GM19239 (cell line): Measurements from ENCODE around the gene TMA16.
"Not testable (repeated sequence)": the region's sequence is repeated elsewhere in the genome, so short reads cannot be mapped to it uniquely, and the experiment has no call there.

Experiments used
- DNase-seq: peaks from one replicate; pipeline ENCODE4 v3.0.0; 2011; ENCODE audit warnings: low spot score; ENCODE audit not compliant: insufficient read length
- FAIRE-seq: peaks from 2 replicates; lab custom pipeline; 2011; peaks lifted over from hg19 to GRCh38; lab: Jason Lieb, UNC

TMA16 gene

DNA sequence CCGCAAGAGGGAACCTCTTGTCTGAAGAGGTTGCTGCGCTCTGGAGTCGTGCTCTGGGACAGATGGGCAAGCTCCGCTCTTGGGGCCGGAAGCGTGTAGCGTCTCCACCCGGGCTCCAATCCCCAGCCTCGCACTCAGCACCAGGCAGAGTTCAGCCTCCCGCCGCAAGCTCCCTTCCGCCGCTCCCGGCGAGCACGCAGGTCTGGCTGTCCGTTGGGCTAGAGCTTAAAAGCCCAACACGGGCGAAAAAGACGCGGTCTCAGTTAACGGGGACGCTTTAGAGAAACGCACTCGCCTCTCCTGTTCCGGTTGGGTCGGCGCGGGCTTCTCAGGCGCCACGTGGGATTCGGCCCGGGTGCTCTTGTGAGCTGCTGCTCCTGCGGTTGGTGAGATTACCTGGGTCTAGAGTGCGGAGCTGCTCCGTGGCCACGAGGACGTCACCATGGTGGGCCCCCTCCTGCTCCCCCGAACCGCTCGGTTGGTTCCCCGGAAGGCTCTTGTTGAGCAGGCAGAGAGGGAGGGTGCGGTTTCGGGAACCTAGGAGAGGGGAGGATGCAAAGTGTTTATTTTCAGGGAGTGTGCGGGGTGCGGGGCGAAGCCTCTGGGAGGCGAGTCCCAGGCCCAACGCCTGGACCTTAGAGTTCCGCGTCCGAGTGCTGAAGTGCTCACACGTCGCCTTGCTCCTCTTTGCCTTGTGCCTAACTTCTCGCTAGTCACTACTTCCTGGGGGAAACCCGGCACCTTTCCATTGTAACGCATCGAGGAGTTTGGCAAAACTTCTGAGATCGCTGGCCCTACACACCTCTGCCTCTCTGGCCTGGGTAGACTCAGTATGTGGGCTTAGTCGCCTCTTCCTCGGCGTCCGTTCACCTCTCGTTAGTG, at the start of gene TMA16:
Gene TMA16 (plus strand): TSS at position 331 of the 882 bp plus-strand sequence. CDS start 112 bp downstream, at position 443.
- peak; percentile 97 for FAIRE-seq
- peak; percentile 44 for DNase-seq

DNA sequence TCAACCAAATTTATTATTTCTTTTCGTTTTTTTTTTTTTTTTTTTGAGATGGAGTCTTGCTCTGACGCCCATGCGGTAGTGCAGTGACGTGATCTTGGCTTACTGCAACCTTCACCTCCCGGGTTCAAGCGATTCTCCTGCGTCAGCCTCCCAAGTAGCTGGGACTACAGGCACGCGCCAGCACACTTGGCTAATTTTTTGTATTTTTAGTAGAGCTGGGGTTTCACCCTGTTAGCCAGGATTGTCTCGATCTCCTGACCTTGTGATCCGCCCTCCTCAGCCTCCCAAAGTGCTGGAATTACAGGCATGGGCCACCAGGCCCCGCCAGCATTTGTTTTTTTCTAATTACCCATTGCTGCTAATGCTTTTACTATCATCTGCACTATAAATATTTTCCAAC, 47.5 kb upstream of the TMA16 start:
- not testable (repeated sequence) for FAIRE-seq, DNase-seq

DNA sequence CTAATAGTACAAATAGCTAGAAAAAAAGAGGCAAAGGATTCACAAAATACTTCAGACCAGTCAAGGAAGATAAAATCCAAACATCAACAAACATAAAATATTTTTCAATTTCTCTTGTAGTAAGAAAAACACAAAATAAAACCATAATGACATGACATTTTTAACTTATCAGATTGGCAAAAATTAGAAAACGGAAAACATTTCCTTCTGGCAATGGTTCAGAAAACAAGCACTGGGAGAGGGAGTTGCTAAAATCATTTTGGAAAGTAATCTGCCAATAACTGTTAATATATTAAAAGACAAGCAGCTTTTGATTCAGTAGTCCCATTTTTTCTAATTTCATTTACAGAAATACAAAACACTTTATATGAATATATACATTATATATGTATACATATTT, 47.0 kb upstream of the TMA16 start:
- FAIRE-seq, result no peak
- no peak for DNase-seq

DNA sequence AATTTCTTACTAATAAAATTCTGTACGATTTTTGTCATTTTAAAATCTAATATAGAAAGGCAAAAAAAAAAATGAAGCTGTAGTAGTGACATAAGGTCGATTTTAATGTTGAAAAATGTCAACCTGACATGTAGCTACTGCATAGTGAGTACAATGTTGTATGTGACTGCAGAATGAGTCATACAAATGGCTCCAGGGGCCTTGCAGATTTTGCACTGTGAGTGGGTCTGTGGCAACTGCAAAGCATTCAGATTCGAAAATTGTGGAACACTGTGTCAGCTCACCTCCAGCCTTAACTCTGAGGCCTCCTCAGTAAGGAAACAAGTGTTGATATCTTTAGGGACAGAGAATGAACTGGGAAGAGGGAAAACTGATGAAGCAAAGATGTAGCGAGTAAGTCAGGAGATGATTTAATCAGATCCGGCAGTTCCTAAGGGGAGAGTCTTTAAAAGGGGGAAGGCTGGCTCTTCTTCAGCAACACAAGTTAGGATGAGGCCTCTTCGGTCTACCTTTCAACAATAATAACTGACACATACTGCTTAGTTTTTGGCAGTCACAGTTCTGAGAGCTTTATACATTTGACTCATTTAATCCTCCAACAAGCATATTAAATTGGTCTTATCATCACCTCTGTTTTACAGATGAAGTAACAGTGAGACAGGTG, 45.8 kb upstream of the TMA16 start:
- DNase-seq, result no peak
- no peak for FAIRE-seq

DNA sequence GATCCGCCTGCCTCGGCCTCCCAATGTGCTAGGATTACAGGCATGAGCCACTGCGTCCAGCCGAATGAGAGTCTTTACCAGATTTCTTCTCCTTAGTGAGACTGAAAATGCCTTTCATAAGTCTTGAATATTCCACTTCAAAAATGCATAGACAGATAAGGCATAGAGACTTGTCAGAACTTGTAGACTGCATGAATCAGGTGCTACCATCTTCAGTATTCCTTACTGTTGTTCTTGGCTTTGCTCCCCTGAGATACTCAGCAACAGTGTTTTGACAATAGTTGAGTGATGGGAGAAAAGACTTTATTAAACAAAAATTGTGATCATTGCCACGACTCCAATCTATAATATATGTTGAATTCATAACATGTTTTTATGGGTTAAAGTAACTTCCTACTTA, 31.9 kb upstream of the TMA16 start:
- no peak for FAIRE-seq
- no peak for DNase-seq

DNA sequence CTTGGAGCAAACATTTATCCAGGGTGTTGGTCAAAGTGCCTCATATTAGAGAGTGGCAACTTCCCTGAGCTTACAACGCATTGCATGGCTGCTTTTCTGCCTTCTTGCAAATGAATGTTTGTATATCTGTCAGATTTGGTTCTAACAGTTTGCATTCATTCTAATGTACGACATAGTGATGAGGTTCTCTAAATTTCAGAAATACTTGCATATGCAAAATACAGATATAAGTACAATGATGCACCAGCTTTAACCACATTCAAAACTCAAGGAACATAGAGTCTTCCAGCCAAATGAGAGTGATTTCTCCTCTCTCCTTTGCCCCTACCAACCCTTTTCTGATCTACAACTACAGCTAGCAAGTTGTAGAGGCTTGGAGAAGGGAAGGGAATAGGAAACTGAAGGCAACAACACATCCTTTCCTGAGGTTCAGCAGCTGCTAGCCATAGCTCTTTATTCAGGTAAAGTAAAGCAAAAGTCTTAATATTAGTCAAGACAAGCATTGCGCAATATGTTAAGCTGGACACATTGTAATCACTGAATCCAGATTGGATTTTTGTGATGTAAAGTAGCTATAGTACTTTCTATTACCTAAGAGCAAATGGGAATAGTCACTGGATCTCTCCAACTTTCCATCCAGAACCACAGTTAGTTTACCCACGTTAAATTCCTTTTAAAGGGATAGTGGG, 27.3 kb upstream of the TMA16 start:
- no peak for FAIRE-seq
- DNase-seq, result no peak

DNA sequence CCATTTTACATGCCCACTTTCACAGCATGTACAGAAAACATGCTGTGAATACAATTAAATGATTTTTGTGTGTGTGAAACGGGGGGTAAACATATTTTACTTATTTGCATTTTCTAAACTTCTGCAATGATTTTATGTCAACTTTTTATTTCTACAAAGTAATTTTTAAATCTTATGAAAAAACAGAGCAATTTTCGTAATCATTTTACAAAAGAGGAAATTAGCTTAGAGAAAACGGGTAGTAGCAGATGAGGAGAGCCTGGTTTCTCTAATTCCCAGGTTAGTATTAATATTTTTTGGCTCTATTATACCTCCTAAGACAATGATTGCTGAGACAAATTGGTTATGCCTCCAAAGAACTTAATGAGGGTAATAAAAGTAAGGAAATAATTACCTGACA, 24.1 kb upstream of the TMA16 start:
- DNase-seq (no peak), FAIRE-seq (no peak)

DNA sequence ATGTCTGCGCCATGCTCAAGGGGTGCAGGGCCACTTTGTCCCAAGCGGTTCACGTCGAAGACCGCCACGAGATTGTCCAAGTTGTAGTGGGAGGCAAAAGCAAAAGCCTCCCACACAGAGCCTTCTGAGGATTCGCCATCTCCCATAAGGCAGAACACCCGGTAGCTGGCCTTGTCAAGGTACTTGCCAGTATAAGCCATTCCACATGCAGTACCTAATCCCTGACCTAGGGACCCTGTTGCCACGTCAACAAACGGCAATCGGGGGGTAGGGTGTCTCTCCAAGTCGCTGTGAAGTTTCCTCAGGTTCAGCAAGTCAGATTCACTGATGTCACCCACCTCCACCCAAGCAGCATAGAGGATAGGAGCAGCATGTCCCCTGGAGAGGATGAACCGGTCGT, 21.4 kb upstream of the TMA16 start:
- no peak for DNase-seq
- no peak for FAIRE-seq

DNA sequence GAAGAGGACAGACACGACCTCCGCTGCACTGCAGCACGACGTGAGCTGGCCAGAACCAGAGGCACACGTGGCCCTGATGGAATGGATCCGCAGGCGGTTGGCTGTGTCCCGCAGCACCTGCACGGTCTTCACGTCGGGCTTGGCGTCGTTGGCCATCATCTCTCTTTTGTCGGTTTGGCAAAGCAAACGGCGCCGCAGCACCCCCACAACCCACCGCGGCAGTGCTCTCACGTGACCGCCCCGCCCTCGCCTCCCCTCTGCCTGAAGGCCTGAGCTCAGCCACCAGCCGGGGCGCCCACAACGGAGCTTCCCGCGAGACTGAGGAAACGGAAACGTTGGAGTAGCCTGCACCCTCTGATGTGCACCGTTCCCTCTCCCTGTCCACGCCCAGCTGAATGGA, 20.9 kb upstream of the TMA16 start, which contains the start of gene TKTL2:
Gene TKTL2 (minus strand): TSS at position 179 of the 400 bp plus-strand sequence. CDS start 20 bp downstream, at position 159.
- DNase-seq (no peak), FAIRE-seq (no peak)

DNA sequence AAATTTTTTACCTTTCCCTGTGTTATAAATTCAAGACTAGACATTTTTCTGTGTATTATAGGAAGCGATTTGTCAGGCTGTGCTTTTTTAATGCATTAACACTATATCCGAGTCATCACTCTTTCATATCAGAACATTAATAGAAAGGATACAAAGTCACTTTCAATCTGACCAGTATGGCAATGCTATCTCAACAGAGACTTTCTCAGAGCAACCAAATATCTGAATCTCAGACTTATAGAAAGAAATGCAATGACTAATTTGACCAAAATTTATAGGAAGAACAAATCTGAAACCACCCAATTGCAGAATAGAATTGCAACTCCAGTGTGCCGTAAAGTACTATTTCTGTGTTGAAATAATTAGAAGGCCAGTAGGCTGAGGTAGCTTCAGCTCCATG, 20.5 kb upstream of the TMA16 start:
- DNase-seq (no peak), FAIRE-seq (no peak)

DNA sequence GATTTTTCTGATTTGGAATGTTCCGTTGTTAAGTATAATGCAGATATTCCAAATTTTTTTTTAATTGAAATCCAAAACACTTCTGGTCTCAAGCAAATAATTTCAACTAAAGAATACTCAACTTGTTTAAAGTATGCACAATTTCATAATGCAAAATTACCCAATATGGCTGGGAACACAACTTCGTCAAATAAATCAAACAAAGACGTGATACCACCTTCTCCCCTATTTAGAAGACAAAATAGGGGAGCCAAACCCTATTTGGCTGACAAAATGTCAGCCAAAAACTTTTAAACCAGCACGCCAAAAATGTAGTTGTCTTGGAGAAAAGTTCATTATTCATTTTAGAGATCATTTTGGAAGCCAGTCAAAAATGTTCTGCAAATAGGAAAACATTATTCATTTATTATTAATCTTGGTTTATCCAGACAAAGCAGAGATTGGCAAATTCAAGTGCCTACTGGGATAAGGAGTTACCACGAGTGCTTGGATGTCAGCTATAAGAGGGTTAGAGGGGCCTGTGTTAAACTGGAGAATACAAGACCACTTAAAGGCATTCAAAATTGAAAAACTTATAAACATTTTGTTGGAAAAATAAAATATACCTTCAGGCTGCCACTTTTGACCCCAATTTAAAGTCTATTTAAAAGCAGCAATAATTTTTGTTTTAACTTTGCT, 17.6 kb upstream of the TMA16 start:
- no peak for DNase-seq
- FAIRE-seq, result no peak

DNA sequence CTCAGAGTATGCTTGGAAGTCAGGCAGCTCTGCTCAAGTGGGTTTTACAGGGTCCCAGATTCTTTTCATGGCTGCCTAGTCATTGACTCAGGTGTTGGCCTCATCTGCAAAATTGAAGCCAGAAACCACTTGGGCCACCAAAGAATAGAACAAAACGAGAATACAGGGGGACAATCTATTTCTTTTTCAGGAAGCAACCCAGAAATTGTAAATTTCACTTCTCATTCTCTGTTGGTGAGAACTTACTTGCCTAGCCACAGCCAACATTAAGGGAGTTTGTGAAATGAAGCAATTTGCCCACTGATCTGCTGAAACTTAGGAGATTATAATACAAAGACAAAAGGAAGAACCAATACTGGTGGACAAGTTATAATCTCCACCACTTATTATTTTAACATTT, 12.3 kb upstream of the TMA16 start:
- DNase-seq, result no peak
- peak; percentile 70 for FAIRE-seq

DNA sequence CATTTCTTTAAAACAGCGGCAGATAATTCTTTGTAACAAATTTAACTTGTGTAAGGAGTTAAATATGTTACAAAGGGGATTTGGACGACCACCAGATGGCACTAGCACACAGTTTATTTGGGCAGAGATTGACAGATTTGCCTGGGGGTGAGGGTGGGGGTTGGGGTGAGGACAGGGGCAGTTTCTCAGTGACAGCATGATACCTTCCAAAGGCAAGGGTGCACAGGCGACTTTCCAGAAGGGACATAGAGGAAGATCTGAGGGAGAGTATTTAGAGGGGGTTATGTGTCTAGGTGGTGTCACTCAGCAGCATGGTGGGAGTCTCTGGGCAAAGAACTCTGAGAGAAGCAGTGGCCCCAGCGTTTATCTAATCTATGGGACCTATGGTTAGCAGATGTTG, 9.6 kb upstream of the TMA16 start:
- DNase-seq (no peak), FAIRE-seq (peak; percentile 92)

DNA sequence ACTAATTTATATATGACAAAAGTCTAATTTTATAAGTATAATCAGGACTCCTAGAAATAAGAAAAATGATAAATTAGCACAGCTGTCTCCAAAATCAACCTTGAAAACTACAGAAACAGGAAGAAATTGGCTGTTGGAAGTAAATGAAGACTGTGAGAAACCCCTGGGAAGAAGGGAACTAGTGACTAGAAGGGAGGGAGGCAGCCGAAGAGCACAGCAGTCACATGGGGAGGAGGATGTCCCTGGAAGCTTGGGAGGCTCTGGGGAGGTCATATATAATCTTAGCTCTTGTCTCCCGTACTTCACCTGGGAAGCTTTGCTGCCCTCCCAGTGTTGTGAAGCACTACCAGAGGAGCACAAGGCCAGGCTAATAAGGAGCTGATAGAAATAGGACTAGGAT, 8.9 kb upstream of the TMA16 start:
- DNase-seq (no peak), FAIRE-seq (no peak)

DNA sequence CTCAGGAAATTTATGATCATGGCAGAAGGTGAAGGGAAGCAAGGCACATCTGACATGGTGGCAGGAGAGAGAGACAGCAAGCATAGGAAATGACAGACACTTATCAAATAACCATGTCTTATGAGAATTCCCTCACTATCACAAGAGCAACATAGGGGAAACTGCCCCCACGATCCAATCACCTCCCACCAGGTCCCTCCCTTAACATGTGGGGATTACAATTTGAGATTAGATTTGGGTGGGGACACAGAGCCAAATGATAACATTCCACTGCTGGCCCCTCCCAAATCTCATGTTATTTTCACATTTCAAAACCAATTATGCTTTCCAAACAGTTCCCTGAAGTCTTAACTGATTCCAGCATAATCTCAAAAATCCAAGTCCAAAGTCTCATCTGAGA, 8.2 kb upstream of the TMA16 start:
- FAIRE-seq (no peak), DNase-seq (no peak)

DNA sequence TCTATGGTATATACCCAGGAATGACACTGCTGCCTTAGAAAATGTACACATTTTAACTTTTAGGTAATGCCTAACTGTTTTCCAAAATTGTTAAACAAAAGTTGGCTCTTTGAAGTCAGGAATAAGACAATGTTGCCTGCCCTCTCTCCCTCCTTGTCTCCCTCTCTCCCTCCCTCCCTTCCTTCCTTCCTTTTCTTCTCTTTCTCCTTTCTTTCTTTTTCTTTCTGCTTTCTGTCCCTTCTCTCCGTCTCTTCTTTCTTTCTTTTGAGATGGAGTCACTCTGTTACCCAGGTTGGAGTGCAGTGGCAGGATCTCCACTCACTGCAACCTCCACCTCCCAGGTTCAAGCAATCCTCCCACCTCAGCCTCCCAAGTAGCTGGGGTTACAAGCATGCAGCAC, 4.6 kb upstream of the TMA16 start:
- FAIRE-seq, result no peak
- no peak for DNase-seq

DNA sequence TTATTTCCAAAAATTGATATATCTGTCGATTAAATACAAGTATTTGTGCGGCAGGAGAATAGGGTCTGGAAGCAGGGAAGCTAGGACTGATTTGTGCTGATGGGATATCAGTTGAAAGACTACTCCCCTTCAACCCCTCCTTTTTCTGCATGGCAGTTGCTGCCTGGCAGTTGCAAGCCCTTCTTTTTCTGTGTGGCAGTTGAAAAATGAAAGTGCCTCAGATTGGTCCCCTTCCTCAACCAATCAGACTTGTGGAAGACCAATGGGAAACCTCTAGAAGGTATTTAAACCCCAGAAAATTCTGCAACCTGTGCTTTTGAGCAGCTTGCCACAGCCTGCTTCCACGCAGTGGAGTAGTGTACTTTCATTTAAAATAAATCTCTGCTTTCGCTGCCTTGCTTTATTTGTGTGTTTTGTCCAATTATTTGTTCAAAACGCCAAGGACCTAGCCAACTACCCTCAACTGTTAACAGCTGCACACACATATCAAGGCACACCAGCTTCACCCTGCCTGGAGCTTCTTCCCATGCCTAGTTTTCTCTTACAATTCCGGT, 1.5 kb upstream of the TMA16 start:
- peak; percentile 86 for FAIRE-seq
- no peak for DNase-seq

DNA sequence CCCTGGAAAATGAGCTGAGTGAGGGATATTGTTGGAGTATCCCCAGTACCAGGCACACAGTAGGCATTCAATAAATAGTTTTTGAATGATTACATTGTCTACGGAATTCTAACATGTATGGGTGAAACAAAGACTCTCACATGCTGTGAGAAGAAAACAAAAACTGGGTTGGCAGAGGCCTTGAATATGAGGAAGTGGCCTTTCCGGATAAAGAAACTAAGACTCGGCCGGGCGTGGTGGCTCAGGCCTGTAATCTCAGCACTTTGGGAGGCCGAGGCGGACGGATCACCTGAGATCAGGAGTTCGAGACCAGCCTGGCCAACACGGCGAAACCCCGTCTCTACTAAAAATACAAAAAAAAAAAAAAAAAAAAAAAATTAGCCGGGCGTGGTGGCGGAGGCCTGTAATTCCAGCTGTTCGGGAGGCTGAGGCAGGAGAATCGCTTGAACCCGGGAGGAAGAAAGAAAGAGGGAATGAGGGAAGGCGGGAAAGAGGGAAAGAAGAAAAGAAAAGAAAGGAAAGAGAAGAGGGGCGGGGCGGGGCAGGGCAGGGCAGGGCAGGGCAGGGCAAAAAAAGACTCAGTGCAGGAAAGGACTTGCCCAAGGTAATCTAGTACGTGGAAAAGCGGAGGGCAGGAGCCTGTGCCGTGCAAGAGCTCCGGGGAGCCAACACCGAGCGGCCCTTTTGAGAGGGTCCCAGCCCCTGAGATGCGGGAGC, 689 bp upstream of the TMA16 start:
- FAIRE-seq (no peak), DNase-seq (peak; percentile 14)

DNA sequence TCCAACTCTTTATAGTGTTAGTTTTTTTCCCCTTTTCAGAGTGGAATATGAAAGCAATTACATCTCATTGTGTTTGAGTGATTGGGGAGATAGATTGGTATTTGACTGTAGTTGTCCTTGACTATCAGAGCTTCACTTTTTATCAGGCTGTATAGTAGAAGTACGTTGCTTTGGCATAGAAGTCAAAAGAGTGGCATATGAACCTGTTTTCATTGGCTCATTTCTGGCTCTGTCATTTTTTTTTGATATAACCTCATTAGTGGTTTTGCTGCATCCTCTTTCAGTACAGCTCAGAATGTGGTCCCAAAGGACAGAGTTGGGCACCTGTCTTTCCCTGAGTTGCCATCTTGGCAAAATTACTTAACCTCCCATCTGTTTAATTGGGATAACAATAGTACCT, 1.4 kb downstream of the TMA16 start:
- DNase-seq (peak; percentile 5), FAIRE-seq (peak; percentile 87)
